Activated CD4-positive, CD25-positive, alpha-beta regulatory T cell (primary cell): ENCODE data around the gene OPN1MW2.
"Not testable (repeated sequence)": the region's sequence is repeated elsewhere in the genome, so short reads cannot be mapped to it uniquely, and the experiment has no call there.

Experiments
- DNase-seq, 4 experiments: peaks; one replicate each; lab custom pipeline; 2025; lab: John Stamatoyannopoulos, UW

Gene OPN1MW2

GRCh38 chrX:154269245-154269644 is 49.7 kb downstream of the OPN1MW2 start:
- DNase-seq, result not testable (repeated sequence)
